GM21619 (cell line): ENCODE measurements around the gene BTF3L4.
A peak's percentile ranks its signal among the peaks of the same experiment; 100 is the strongest.
"Not testable (repeated sequence)": the region's sequence is repeated elsewhere in the genome, so short reads cannot be mapped to it uniquely, and the experiment has no call there.

Source experiments
- ATAC-seq: cut with Tn5 transposase; IDR thresholded peaks from one replicate; pipeline ENCODE4 v1.9.1; 2021; ENCODE audit not compliant: unreplicated experiment

The BTF3L4 gene

DNA sequence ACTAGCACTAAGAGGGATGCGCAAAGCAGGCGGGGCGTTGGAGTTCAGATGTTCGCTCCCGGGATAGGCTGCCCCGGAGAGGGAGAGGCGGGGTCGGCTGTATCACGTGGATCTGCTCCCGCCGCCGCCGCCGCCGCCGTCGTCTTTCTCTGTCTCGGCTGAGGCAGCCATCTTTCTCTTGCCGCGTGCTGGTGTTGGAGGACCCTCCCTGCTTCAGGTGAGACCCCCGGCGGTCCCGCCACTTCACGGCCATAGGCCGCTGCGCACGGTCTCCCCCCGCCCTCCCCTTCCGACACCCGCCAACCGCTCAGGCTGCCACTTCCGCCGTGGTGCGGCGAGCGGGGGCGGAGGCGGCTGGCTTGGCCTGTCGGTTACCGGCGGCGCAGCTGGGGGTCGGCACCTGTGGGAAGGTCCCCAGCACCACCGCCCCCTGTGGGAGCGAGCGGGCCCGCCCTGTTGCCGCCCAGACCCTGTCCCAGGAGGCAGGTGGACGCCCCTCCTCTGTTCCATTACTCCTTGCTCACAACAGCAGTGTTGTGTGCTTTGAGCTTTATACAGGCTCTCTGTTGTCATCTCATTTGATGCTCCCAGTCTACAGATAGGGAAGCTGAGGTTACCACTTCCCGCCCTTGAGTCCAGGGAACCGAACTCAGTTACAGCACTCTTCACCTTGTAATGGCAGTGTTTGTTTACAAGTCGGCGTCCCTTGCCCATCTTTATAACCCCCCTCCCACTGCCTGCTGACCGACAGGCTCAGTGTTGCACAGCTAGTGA, at the start of gene BTF3L4:
TSS of gene BTF3L4 (plus strand) at position 133 of the 774 bp plus-strand sequence. CDS start 3,553 bp downstream, outside the sequence.
- ATAC-seq = peak; percentile 73

DNA sequence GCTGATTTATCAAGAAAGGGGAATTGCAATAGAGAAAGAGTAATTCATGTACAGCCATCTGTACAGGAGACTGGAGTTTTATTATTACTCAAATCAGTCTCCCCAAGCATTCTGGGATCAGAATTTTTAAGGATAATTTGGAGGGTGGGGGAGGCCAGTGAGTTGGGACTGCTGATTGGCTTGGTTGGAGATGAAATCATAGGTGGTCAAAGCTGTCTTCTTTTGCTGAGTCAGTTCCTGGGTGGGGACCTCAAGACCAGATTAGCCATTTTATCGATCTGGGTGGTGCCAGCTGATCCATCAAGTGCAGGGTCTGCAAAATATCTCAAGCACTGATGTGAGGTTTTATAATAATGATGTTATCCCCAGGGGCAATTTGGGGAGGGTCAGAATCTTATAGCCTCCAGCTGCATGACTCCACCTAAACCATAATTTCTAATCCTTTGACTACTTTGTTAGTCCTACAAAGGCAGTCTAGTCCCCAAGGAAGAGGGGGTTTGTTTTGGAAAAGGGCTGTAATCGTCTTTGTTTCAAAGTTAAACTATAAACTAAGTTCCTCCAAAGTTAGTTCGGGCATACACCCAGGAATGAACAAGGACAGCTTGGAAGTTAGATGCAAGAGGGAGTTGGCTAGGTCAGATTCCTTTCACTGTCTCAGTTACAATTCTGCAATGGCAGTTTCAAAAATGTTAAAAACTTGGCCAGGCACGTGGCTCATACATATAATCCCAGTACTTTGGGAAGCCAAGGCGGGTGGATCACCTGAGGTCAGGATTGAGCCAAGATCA, 48.7 kb upstream of the BTF3L4 start:
- no peak for ATAC-seq

DNA sequence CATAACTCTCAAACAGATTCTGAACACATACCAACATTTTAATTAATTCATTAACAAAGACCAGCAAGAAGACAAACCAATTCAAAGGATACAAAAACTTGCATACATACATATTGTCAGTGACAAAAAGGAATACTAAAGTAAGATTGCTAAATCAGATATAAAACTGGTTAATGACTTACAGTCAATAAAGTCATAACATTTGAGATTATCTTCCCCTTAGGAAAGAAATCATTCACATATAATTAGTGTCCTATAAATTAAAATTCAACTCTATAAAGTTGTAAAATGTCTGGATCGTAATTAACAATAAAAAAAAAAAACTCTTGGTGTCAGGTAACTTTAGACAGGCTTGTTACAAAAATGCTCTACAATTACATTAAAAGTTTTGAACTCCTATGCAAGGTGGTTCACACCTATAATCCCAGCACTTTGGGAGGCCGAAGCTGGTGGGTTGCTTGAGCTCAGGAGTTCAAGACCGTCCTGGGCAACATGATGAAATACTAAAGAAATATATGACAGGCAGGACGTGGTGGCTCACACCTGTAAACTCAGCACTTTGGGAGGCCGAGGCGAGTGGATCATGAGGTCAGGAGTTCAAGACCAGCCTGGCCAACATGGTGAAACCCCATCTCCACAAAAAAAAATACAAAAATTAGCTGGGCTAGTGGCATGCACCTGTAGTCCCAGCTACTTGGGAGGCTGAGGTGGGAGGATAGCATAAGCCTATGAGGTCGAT, 47.9 kb upstream of the BTF3L4 start:
- ATAC-seq = no peak

DNA sequence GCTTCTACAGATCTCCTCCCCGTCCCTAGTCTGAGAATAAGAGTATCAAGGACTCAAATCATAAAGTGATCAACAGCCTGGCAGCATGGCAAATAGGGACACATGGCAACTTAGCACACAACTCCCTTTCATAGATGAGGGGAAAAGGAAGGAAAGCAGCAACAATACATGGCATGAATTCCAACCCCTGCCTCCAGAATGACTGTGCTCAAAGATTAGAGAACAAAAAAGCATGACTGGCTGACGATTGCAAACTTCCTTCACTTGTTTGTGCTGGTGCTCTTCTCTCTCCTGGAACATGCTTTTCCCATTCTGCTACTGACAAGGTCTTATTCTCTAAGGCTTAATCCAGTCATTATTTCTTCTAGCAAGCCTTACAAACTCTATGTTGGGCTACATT, 34.0 kb upstream of the BTF3L4 start:
- ATAC-seq = no peak

DNA sequence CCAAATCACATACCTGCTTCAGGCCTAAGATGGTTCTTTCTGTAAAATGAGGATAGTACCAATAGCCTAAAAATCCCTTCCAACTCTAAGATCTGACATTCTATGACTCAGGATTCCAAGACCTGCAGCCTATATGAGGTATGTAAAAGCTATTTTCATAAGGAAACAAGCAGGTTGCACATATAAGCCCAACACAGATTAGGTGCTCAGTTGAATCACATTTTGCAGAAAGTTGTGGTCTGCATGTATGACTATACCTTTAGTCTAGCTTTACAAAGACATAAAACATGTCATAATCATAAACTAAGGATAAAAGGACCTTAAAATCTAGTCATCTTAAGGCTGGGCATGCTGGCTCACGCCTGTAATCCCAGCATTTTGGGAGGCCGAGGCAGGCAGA, 29.8 kb upstream of the BTF3L4 start:
- ATAC-seq = no peak

DNA sequence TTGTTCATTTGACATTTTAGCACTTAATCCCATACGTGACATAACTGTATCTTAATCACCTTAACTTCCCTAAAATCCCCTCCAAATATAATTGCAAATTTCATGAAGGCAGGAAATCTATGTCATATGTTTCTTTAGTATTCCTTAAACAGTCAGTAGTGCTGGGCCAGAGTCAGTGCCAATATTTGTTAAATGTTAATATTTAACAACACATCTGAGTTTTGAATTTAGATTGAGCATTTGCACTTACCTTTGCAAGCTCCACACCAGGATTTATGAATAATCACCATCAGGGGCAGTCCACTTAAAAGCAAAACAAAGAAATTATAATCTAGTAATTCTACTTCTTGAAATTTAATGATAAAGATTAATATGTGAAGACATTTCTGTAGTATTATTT, 27.8 kb upstream of the BTF3L4 start:
- ATAC-seq = no peak

DNA sequence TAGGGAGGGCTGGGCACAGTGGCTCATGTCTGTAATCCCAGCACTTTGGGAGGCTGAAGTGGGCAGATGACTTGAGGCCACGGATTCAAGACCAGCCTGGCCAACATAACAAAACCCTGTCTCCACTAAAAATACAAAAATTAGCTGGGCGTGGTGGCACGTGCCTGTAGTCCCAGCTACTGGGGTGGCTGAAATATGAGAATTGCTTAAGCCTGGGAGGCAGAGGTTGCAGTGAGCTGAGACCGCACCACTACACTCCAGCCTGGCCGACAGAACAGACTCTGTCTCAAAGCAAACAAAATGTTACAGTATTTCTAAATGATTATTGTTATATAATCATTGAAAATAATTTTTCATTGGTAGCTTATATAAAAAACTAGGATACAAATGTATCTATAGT, 27.3 kb upstream of the BTF3L4 start:
- not testable (repeated sequence) for ATAC-seq

DNA sequence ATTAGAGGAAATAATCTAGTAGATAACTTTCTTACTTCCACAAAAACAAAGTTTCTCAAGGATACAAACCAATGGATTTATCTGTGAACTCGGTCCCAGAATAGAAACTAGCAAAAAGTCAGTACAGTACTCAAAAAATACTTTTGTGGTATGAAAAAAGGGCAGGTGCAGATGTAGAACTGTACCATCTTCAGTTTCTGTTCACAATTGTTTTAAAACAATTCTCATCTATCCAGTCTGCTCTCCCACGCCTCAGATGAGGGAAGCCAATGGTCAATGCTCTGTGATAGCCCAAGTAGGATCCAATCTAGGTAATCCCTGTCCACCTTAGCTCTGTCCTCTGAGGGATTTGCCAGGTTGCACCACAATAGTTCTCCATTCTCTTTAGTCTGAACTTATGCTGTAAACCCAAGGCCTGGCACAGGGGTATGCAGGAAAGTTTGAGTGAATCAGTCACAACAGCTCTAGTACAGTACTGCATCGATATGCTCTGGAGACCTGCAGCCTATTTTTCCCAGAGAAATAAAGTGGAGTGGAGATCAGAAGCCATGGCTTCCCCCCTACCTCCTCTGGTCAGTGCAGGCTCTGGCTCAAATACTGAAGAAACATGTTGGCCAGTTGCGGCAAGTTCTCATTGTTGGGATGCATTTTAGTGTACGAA, 23.8 kb upstream of the BTF3L4 start:
- peak; percentile 24 for ATAC-seq

DNA sequence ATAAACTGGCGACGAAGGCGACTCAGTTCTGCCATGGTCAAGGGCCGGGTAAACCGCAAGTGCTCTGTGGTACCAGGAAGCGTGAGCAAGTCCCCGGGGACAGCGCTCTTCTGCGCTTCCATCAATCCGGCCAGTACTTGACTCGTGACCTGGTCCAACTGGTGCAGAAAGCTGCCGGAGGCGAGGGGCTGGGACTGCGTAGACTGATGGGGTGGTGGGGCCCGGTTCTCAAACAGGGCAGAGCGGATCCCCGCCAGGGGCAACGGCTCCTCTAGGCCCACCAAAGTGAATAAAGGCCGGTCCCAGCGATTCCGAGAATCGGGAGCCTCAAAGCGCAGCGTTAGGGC, 23.3 kb upstream of the BTF3L4 start:
- peak; percentile 47 for ATAC-seq

DNA sequence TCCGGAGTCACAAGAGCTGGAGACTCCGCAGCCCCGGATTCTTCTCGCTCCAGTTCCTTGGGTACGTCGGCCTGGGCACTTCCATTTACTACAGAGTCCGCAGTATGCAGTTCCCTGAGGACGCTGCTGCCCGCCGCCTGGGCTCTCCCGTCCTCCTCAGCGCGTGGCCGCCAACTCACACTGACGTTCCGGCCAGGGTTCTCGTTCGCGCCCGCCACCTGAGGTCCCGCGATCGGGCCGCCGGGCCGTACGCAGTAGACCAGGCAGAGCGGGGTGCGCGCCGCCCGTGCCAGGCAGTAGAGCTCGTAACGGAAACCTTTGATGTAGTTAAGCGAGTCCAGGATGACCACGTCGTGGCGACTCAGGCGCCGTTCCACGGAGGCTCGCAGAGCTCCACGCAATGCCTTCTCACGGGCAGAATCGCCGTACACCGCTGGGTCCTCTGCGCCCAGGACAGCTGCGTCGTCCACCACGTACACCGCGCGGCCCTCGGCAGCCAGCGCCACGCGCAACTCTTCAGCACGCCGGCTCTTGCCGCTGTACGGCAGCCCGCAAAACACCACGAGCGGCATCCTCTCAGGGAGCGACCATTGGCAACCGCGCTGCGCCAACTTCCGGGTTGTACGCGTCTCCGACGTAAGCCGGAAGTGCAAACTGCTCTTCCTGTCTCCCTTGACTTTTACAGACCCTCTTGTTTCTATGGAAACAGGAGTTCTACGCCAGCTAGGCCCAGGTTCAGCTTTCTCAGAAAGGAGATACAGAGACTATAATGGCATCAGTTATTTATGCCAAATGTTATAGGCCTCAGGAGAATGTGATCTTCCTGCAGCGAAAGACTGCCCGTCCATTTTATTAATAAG, 22.7 kb upstream of the BTF3L4 start, which contains the start of gene KTI12:
TSS of gene KTI12 (minus strand) at position 621 of the 860 bp plus-strand sequence. CDS start at position 572, 49 bp downstream.
- peak; percentile 75 for ATAC-seq

DNA sequence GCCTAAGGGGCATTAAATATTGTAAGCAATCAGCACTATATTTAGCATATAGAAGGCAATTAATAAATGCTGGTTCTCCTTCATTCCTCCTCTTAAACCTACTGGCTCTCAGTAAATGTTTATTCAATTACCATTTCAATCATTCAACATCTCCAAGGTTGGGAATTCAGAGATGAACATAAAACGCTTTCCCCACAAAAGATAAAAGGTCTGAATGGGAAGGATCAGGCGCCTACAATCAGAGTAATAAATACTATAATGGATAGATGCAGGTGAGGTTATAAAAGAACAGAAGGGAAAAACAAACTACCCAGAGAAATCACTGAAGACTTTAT, 22.1 kb upstream of the BTF3L4 start:
- ATAC-seq = no peak

DNA sequence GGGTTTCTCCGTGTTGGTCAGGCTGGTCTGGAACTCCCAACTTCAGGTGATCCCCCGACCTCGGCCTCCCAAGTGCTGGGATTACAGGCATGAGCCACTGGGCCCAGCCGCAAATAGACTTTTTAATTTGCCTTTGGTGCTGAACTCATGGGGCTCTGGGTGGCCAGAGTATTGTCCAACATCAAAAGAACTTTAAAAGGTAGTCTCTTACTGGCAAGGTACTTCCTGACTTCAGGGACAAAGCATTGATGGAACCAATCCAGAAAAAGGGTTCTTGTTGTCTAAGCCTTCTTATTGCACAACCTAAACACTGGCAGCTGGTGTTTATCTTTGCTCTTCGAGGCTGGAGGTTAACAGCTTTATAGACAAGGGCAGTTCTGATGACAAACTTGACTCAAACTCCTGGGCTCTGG, 18.7 kb upstream of the BTF3L4 start:
- no peak for ATAC-seq

DNA sequence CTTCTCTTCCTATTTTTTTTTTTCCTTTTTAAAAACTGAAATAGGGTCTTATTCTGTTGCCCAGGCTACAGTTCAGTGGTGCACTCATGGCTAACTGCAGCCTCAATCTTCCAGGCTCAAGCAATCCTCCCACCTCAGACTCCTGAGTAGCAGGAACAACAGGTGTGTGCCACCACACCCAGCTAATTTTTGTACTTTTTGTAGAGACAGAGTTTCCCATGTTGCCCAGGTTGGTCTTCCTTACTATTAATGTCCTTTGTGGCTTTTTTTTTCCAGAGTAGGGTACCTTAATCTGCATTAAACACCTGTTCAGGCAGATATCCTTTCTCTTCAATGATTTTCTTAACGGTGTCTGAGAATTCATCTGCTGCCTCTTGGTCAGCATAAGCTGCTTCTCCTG, 18.2 kb upstream of the BTF3L4 start:
- ATAC-seq = no peak

DNA sequence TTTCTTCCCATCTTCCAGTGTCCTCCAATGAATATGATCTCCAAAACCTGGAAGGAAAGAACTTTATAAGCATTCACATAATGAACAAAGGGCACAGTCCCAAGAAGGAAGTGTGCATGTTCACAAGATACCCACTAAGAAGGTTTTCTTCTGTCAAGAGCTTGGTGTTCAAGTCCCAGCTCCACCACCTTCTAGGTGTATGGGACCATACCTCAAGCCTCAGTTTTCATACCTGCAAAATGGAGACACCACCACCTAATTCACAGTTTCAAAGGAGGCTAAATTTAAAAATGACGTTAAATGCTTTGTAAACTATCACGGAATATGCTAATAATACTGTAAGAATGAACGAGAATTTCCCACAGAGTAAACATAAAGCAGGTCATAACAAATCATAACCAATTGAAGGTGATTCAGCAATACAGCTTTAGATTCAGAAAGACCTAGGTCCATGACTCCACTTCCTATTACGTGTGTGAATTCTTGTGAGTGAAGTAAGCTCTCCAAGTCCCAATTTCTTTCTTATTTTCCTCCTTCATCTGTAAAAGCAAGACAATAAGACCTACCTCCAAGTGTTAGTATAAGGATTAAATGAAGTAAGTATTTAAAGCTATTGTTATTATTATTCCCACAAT, 14.4 kb upstream of the BTF3L4 start:
- ATAC-seq = no peak

DNA sequence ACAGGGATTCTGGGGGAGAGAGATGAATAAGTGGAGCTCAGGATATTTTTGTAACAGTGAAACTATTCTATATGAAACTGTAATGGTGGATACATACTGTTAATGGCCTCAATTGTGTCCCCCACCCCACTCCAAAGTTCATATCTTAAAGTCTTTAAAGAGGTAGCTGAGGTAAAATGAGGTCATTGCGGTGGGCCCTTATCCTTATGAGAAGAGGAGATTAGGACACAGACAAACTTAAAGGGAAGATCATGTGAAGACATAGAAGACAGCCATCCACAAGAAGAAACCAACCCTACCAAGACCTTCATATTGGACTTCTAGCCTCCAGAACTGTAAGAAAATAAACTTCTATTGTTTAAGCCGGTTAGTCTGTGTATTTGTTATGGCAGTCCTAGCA, 10.9 kb upstream of the BTF3L4 start:
- ATAC-seq = no peak

DNA sequence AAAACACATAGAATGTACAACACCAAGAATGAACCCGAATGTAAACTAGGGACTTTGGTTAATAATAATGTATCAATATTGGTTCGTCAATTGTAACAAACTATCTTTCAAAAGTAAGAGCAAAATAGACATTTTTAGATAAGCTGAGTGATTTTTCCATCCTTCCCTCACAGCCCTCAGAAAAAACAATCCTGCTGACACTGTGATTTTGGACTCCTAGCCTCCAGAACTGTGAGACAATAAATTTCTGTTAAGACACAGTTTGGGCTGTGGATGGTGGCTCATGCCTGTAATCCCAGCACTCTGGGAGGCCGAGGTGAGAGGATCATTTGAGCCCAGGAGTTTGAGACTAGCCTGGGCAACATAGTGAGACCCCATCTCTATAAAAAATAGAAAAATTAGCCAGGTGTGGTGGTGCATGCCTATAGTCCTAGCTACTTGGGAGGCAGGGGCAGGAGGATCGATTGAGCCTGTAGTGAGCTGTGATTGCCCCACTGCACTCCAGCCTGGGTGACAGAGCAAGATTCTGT, 10.4 kb upstream of the BTF3L4 start:
- ATAC-seq = not testable (repeated sequence)

DNA sequence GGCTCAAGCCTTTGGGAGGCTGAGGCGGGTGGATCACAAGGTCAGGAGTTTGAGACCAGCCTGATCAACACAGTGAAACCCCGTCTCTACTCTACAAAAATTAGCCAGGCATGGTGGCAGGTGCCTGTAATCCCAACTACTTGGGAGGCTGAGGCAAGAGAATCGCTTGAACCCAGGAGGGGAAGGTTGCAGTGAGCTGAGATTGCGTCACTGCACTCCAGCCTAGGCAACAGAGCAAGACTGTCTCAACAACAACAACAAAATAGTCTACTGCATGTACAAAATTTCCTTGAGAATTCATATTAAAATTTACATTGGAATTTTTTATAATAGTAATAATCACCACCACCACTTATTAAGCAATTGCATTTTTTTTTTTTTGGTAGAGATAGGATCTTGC, 6.8 kb upstream of the BTF3L4 start:
- ATAC-seq = not testable (repeated sequence)

DNA sequence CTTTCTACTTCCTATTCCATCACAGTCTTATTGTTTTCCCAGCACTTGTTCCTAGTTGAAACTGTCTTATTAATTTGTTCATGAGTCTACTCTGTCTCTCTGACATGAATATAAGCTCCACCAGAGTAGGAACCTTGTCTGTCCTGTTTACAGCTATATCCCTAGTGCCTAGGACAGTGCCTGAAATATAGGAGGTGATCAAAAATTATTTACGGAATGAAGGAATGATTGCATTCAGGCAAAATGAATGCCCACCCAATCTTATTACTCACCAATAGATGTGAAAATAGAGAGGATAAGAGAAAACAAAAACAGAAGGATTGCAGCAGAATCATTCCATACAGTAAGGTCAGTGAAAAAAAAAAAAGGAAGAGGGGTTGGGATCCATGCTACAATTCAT, 2.2 kb upstream of the BTF3L4 start:
- no peak for ATAC-seq

DNA sequence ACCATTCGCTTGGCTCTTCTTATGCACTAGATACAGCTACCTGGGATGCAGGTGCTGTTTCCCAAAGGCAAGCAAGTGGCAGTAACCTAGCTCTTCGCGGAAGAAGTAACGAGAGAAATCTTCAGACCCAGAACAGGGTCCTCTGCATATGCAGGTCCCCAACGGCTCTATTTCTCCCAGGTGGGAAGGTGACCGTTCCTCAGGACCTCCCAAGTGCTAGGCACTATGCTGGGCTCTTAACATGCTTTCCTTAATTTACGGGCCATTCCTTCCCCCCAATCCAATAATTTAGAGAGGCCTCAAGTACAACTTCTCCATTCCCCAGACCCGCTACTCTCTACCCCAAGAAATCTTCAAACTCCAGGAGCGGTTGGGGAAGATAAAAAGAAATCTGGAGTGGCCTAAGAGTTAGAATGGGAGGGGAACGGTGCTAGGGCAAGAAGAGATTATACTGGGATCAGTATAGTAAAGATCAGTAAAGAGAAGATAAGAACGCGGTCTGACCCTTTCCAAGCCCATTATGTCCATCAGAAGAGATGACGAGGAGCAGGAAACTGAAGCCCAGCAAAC, 1.5 kb upstream of the BTF3L4 start:
- ATAC-seq = no peak
